Immature natural killer cell (primary cell): Measurements from ENCODE around the gene SEMA3G. TPM values are rescaled to one million over a fixed set of nuclear protein-coding genes. Genes with fewer than 3 reads are reported as not detected.

Experiments
- DNase-seq, 3 donors: peaks; one replicate each; pipeline ENCODE4 v3.0.0; 2022; ENCODE audit warnings: mixed read lengths in 1 of 3
- H3K27ac Mint-ChIP-seq, 6 donors: one replicate each; pipeline ENCODE4 v1.8.0; 2020; ENCODE audit warnings: mixed read lengths in 6 of 6, mild to moderate bottlenecking in 5 of 6, inconsistent platforms in 4 of 6, moderate library complexity in 3 of 6
- H3K27me3 Mint-ChIP-seq, 3 donors: one replicate each; pipeline ENCODE4 v1.8.0; 2020 to 2021; ENCODE audit warnings: low read depth in 3 of 3, mild to moderate bottlenecking in 3 of 3, mixed read lengths in 3 of 3, moderate library complexity in 3 of 3, inconsistent platforms in 1 of 3
- H3K36me3 Mint-ChIP-seq, 3 donors: one replicate each; pipeline ENCODE4 v1.8.0; 2020; ENCODE audit warnings: mixed read lengths in 3 of 3, inconsistent platforms in 2 of 3, mild to moderate bottlenecking in 2 of 3
- H3K4me1 Mint-ChIP-seq, 2 donors: one replicate each; pipeline ENCODE4 v1.8.0; 2020; ENCODE audit warnings: inconsistent platforms in 2 of 2, mild to moderate bottlenecking in 2 of 2, mixed read lengths in 2 of 2, moderate library complexity in 1 of 2
- H3K4me3 Mint-ChIP-seq, 5 donors: one replicate each; pipeline ENCODE4 v1.8.0; 2020; ENCODE audit warnings: mild to moderate bottlenecking in 5 of 5, mixed read lengths in 5 of 5, inconsistent platforms in 3 of 5, moderate library complexity in 3 of 5
- H3K9me3 Mint-ChIP-seq, 6 donors: one replicate each; pipeline ENCODE4 v1.8.0; 2020; ENCODE audit warnings: mild to moderate bottlenecking in 6 of 6, mixed read lengths in 6 of 6, inconsistent platforms in 4 of 6, moderate library complexity in 3 of 6
- polyA plus RNA-seq, 3 donors: library from polyadenylated mRNA; unstranded; fragments of 300-500 nt; fragmentation: Illumina TruSeq; gene quantifications; one replicate each; pipeline ENCODE4 v1.2.3, GENCODE V29; 2021

The SEMA3G gene
- polyA plus RNA-seq, 3 donors from 2014 or later, result not detected

DNA sequence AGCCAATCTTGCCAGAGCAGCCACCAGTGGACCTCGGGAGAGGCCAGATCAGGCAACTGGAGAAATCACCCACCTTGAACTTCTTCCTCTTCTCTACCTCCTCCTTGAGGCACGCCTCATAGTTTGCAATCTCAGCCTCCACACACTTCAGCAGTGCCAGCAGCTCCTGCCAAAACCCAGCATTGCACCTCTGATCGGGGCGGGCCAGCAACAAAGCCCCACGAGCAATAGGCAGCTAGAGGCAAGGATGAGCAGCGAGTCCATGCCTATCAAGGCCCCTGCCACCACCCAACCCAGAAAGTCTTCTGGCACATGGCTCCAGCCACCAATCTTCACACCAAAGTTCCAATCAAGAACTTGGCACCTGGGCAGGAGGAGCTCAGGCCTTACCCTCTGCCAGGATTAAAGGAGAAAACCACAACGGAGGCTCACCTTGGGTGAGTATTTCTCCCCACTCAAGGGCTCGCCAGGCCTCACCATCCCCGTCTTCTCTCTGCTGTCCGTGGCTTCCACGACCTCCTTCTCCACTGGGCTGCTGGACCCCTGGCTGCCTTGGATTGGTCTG lies 42.1 kb downstream of the SEMA3G start:
- H3K36me3 Mint-ChIP-seq, result peaks cover 0 to 26% (median 3%) of the 10 kb centered on the region in 3 donors
- peak overlapping the region in 1 of 6 donors; percentile 40 for H3K27ac Mint-ChIP-seq
- H3K27me3 Mint-ChIP-seq, result peaks cover 0 to 8% (median 2%) of the 10 kb centered on the region in 3 donors
- H3K4me1 Mint-ChIP-seq, result peaks cover 7 to 21% of the 10 kb centered on the region in 2 donors
- H3K9me3 Mint-ChIP-seq, result no peaks in the 10 kb centered on the region
- H3K4me3 Mint-ChIP-seq, result no peak overlapping the region
- no peak for DNase-seq

DNA sequence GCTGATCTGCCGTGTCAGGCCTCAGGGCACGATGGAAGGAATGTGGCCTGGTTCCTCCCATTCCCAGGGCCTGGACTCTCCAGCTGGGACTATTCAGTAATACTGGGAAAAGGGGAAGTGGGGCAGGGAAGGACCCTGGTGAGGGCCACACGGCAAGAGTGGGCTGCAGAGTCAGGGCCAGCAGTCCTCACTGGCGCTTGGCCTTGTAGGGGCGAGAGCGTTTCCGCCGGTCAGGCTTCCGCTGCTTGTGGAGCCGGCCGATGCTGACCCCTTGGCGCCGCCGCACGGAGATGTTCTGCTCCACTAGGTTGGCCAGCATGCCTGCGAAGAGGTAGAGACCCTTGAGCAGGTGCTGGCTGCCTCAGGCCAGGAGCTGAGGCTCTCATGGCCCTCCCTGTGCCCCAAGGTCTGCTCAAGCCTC lies 42.8 kb downstream of the SEMA3G start:
- DNase-seq, result no peak
- Mint-ChIP-seq H3K9me3 (no peaks in the 10 kb centered on the region), H3K27me3 (peaks cover 0 to 8% (median 2%) of the 10 kb centered on the region in 3 donors), H3K36me3 (peaks cover 0 to 21% (median 3%) of the 10 kb centered on the region in 3 donors), H3K4me3 (no peak overlapping the region), H3K4me1 (peaks cover 4 to 19% of the 10 kb centered on the region in 2 donors), H3K27ac (no peak overlapping the region)

DNA sequence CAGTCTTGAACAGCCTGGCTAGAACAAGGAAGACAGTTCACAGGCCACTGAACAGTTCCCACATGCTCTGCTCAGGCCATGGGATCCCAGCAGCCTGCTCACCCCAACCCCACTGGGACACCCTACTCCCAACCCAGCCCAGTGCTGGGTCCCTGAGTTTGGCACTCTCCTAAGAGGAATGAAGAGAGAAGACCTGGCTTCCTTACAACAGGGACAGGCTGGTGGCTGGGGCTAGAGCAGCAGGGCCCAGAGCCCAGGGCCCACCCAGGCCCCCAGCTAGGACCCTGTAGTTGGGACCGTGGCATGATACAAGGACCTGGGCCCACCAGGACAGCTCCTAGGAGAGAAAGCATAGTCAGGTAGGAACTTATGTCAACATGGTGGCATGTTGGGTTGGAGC lies 43.4 kb downstream of the SEMA3G start:
- Mint-ChIP-seq H3K36me3 (peaks cover 0 to 21% (median 3%) of the 10 kb centered on the region in 3 donors), H3K4me1 (peaks cover 4 to 19% of the 10 kb centered on the region in 2 donors), H3K9me3 (no peaks in the 10 kb centered on the region), H3K27me3 (peaks cover 0 to 8% (median 2%) of the 10 kb centered on the region in 3 donors), H3K4me3 (no peak overlapping the region), H3K27ac (peak overlapping the region in 1 of 6 donors; percentile 49)
- no peak for DNase-seq

DNA sequence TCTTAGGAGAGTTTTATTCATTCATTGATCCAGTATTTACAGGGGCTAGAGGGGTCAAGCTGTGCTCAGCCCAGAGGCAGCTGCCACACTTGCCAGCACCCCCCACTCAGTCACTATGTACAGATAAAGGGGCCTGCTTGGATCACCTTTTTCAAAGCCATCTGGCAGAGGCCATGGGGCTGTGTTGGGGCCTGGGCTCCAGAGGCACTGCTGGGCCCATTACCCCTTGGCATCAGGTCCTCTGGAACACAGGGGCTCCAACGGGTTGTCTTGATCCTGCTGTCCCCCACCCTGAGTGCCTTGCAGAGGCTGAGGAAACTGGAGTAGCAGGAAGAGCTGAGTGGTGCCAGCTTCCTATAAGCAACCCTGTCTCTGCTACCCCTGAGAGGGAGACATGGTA lies 43.9 kb downstream of the SEMA3G start:
- no peak overlapping the region for H3K4me3 Mint-ChIP-seq
- H3K4me1 Mint-ChIP-seq, result peaks cover 4 to 17% of the 10 kb centered on the region in 2 donors
- DNase-seq, result no peak
- H3K36me3 Mint-ChIP-seq, result peaks cover 0 to 21% (median 3%) of the 10 kb centered on the region in 3 donors
- H3K27me3 Mint-ChIP-seq, result peaks cover 0 to 8% (median 2%) of the 10 kb centered on the region in 3 donors
- H3K27ac Mint-ChIP-seq, result peak overlapping the region in 4 of 6 donors; percentile 17 to 73 (median 34)
- H3K9me3 Mint-ChIP-seq, result no peaks in the 10 kb centered on the region

DNA sequence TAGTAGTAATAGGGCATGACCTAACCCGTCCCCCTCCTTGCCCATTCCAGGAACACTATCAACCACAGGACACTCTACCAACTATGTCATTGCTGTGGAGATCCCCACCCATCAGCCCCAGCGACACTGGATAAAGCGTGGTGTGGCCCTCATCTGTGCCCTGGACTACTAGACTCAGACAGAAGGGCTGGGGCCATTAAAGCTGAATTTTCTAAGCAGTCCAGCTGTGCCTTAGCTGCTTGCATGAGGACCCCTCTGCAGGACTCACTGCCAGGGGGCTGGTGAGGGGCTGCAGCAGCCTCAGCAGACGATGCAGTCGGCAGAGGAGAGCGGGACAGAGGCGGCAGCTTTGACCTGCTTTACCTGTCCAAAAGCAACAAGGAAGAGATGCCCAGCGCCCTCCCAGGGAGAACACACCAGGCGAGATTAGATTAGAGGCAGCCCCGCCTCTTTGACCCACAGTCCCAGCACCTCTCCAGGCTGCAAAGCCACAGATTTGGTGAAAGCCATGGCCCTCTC lies 44.6 kb downstream of the SEMA3G start:
- Mint-ChIP-seq H3K9me3 (no peaks in the 10 kb centered on the region), H3K4me1 (peaks cover 4 to 10% of the 10 kb centered on the region in 2 donors), H3K36me3 (peaks cover 0 to 14% (median 0%) of the 10 kb centered on the region in 3 donors), H3K27me3 (peaks cover 0 to 8% (median 2%) of the 10 kb centered on the region in 3 donors), H3K4me3 (no peak overlapping the region), H3K27ac (peak overlapping the region in 2 of 6 donors; percentile 48 to 73)
- DNase-seq, result no peak

DNA sequence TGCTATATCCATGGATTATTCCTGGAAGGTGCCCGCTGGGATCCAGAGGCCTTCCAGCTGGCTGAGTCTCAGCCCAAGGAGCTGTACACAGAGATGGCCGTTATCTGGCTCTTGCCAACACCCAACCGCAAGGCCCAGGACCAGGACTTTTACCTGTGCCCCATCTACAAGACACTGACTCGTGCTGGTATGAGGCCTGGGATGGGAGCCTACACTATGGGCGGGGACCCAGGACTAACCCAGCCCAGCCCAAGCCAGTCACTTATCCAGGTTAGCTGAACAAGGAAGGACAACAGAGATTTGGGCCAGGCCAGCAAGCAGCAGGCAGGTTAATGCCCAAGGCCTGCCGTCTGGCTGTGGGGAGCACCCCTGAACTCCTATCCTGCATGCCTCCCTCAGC lies 45.3 kb downstream of the SEMA3G start:
- no peak for DNase-seq
- Mint-ChIP-seq H3K4me1 (peaks cover 4 to 6% of the 10 kb centered on the region in 2 donors), H3K4me3 (no peak overlapping the region), H3K27ac (peak overlapping the region in 2 of 6 donors; percentile 40 to 58), H3K9me3 (no peaks in the 10 kb centered on the region), H3K36me3 (peaks cover 0 to 11% (median 0%) of the 10 kb centered on the region in 3 donors), H3K27me3 (peaks cover 0 to 8% (median 2%) of the 10 kb centered on the region in 3 donors)

DNA sequence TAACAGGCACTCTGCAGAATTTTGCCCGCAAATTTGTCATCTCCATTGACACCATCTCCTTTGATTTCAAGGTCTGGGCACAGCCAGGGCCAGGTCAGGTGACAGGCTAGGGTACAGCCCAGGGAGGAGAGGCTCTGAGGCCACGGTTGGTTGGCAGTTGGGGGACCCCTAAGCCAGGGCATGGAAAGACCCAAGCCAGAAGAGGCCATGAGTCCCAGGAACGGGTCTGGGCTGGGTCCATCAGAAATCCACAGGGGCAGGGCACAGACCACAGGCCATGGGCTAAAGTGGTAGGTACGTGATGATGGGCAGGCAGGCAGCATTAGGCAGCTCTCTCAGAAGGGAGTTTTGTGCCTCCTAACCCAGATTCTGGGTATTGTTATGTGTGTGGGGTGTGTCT lies 45.8 kb downstream of the SEMA3G start:
- peak overlapping the region in 1 of 6 donors; percentile 58 for H3K27ac Mint-ChIP-seq
- H3K27me3 Mint-ChIP-seq, result peaks cover 0 to 8% (median 2%) of the 10 kb centered on the region in 3 donors
- no peak for DNase-seq

DNA sequence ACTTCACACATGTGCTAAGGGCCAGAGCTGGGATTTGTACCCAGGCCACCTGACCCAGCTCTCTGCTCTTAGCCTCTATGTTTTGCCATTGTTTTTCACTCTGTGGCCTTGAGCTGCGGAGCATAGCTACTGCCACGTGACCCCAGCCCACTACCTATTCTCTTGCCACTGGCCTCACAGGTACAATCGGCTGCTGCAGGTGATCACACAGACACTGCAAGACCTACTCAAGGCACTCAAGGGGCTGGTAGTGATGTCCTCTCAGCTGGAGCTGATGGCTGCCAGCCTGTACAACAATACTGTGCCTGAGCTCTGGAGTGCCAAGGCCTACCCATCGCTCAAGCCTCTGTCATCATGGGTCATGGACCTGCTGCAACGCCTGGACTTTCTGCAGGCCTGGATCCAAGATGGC lies 46.2 kb downstream of the SEMA3G start:
- peaks cover 0 to 6% (median 0%) of the 10 kb centered on the region in 3 donors for H3K36me3 Mint-ChIP-seq
- H3K27me3 Mint-ChIP-seq, result peaks cover 0 to 8% (median 2%) of the 10 kb centered on the region in 3 donors
- DNase-seq, result no peak
- H3K4me3 Mint-ChIP-seq, result no peak overlapping the region
- no peak overlapping the region for H3K27ac Mint-ChIP-seq
- no peaks in the 10 kb centered on the region for H3K9me3 Mint-ChIP-seq
- peaks cover 4 to 6% of the 10 kb centered on the region in 2 donors for H3K4me1 Mint-ChIP-seq

More for the DNA sequence above, 45.8 kb downstream of the SEMA3G start:
- Mint-ChIP-seq H3K9me3 (no peaks in the 10 kb centered on the region), H3K4me1 (peaks cover 4 to 6% of the 10 kb centered on the region in 2 donors), H3K36me3 (peaks cover 0 to 11% (median 0%) of the 10 kb centered on the region in 3 donors), H3K4me3 (no peak overlapping the region)

DNA sequence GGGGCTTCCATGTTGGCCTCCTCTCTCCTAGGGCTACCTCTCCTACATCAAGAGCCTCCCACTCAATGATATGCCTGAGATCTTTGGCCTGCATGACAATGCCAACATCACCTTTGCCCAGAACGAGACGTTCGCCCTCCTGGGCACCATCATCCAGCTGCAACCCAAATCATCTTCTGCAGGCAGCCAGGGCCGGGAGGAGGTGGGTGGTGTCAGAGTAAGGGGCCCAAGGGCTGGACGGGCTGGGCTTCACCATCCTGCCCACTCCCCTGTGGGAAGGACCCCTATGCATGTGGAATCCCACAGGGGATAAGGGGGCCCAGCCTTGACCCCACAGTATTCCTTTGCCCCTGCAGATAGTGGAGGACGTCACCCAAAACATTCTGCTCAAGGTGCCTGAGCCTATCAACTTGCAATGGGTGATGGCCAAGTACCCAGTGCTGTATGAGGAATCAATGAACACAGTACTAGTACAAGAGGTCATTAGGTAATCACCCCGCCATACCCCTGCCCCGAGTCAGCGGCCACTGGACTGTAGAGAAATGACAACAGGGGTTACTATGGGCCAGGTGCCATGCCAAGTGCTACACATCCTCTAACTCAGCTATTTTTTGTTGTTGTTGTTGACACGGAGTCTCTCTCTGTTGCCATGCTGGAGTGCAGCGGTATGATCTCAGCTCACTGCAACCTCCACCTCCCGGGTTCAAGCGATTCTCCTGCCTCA lies 47.1 kb downstream of the SEMA3G start:
- Mint-ChIP-seq H3K36me3 (peaks cover 5 to 11% (median 6%) of the 10 kb centered on the region in 3 donors), H3K27me3 (peaks cover 0 to 8% (median 2%) of the 10 kb centered on the region in 3 donors), H3K27ac (no peak overlapping the region), H3K4me1 (peaks cover 4 to 6% of the 10 kb centered on the region in 2 donors), H3K4me3 (no peak overlapping the region), H3K9me3 (no peaks in the 10 kb centered on the region)
- no peak for DNase-seq

DNA sequence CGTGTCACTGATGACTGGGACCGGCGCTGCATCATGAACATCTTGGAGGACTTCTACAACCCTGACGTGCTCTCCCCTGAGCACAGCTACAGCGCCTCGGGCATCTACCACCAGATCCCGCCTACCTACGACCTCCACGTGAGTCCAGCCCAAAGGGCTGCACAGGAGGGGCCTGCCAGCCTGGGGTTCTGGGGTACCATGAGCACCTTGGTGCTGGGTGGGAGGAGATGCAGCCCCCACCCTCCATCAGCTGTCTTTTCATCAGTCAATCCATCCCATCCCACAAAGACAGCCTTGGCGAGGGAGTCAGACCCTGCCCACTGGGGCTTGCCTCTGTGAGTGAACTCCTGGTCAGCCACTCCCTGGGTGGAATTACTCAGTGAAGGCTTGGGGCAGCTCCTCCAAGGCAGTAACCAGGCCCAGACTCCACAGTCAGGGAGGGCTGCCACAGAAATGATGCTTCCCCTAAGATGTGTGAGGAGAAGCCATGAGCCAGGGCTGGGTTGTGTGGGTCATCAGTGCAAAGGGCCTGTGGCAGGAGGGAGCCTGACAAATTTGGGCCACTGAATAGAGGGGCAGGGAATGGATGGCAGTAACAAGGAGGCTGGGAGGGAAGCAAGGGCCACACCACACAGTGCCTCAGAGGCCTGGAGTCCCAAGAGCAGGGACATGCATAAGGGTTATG lies 47.9 kb downstream of the SEMA3G start:
- peaks cover 6 to 12% (median 7%) of the 10 kb centered on the region in 3 donors for H3K36me3 Mint-ChIP-seq

DNA sequence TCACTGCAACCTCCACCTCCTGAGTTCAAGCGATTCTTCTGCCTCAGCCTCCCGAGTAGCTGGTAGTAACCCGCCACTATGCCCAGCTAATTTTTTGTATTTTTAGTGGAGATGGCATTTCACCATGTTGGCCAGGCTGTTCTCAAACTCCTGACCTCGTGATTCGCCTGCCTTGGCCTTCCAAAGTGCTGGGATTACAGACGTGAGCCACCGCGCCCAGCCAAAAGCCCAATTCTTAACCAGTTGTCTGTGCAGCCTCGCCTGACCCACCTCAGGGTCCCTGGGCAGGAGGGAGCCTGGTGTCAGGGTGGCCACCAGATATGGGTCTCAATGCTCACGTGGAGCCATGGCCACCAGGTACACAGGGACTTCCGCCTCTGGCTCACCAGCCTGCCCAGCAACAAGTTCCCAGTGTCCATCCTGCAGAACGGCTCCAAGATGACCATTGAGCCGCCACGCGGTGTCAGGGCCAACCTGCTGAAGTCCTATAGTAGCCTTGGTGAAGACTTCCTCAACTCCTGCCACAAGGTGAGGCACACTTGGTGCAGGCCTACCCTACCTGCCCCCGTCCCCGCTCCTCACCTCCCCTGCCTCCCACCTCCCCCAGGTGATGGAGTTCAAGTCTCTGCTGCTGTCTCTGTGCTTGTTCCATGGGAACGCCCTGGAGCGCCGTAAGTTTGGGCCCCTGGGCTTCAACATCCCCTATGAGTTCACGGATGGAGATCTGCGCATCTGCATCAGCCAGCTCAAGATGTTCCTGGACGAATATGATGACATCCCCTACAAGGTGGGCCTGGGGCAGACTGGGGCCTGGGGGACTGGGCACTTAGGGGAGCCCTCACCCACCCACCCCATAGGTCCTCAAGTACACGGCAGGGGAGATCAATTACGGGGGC lies 48.6 kb downstream of the SEMA3G start:
- no peak for DNase-seq
- H3K4me3 Mint-ChIP-seq, result no peak overlapping the region
- H3K4me1 Mint-ChIP-seq, result peaks cover 3 to 6% of the 10 kb centered on the region in 2 donors
- peaks cover 0 to 13% (median 6%) of the 10 kb centered on the region in 3 donors for H3K27me3 Mint-ChIP-seq
- no peak overlapping the region for H3K27ac Mint-ChIP-seq
- H3K9me3 Mint-ChIP-seq, result no peaks in the 10 kb centered on the region
- H3K36me3 Mint-ChIP-seq, result peaks cover 11 to 16% (median 11%) of the 10 kb centered on the region in 3 donors

More for the DNA sequence above, 47.9 kb downstream of the SEMA3G start:
- peaks cover 4 to 6% of the 10 kb centered on the region in 2 donors for H3K4me1 Mint-ChIP-seq
- no peak for DNase-seq
- H3K27me3 Mint-ChIP-seq, result peaks cover 0 to 8% (median 2%) of the 10 kb centered on the region in 3 donors
- no peak overlapping the region for H3K27ac Mint-ChIP-seq
- no peaks in the 10 kb centered on the region for H3K9me3 Mint-ChIP-seq
- no peak overlapping the region for H3K4me3 Mint-ChIP-seq

DNA sequence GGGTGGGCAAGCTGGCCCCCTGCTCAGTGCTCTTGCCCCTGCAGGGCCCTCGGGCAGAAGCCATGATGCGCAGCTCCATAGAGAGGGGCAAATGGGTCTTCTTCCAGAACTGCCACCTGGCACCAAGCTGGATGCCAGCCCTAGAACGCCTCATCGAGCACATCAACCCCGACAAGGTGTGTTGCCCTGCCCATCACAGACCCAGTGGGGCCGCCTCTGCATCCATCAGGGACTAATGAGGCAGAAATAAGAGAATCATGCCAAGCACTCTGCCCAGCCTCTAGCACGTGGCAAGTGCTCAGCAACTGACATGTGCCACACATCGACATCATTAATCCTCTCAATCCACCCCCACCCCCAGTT lies 49.4 kb downstream of the SEMA3G start:
- no peak overlapping the region for H3K4me3 Mint-ChIP-seq
- H3K36me3 Mint-ChIP-seq, result peaks cover 11 to 16% (median 11%) of the 10 kb centered on the region in 3 donors
- no peak for DNase-seq
- H3K27me3 Mint-ChIP-seq, result peaks cover 0 to 13% (median 6%) of the 10 kb centered on the region in 3 donors
- H3K9me3 Mint-ChIP-seq, result no peaks in the 10 kb centered on the region
- H3K27ac Mint-ChIP-seq, result no peak overlapping the region
- peaks cover 2 to 4% of the 10 kb centered on the region in 2 donors for H3K4me1 Mint-ChIP-seq
